Stimulated activated CD4-positive, alpha-beta T cell treated with anti-CD3 and anti-CD28 coated beads, Interleukin-1b, Interleukin-23, amount 100 ng/mL, for 24 hours (primary cell): Measurements from ENCODE around the gene DENND4A.
"Not testable (repeated sequence)": the region's sequence is repeated elsewhere in the genome, so short reads cannot be mapped to it uniquely, and the experiment has no call there.

Source experiments
- DNase-seq, 4 experiments: peaks; one replicate each; pipeline ENCODE4 v3.0.0-alpha.2; 2020; ENCODE audit warnings: low read depth in 4 of 4, low spot score in 1 of 4

The DENND4A gene

GRCh38 chr15:65639509-65639908 lies 152.6 kb downstream of the DENND4A start:
- no peak for DNase-seq

GRCh38 chr15:65638681-65639089 lies 153.4 kb downstream of the DENND4A start:
- peak in 1 of 4 experiments; percentile 12 for DNase-seq

GRCh38 chr15:65638109-65638508 lies 154.0 kb downstream of the DENND4A start:
- DNase-seq, result no peak

- no peak for DNase-seq
These were observed 157.7 kb downstream of the DENND4A start for GRCh38 chr15:65634356-65634755.

GRCh38 chr15:65633752-65634151 lies 158.3 kb downstream of the DENND4A start:
- DNase-seq, result no peak

GRCh38 chr15:65632780-65633375 lies 159.2 kb downstream of the DENND4A start:
- no peak for DNase-seq

- no peak for DNase-seq
These were observed 160.6 kb downstream of the DENND4A start for GRCh38 chr15:65631503-65631902.

GRCh38 chr15:65630760-65631159 lies 161.3 kb downstream of the DENND4A start:
- DNase-seq, result no peak

- DNase-seq, result no peak
These were observed 162.5 kb downstream of the DENND4A start for GRCh38 chr15:65629548-65629947.

GRCh38 chr15:65626856-65627255 lies 165.2 kb downstream of the DENND4A start:
- no peak for DNase-seq

GRCh38 chr15:65623103-65623502 lies 169.0 kb downstream of the DENND4A start:
- DNase-seq, result no peak

GRCh38 chr15:65621638-65622037 lies 170.5 kb downstream of the DENND4A start, which contains the start of gene SLC24A1:
Gene SLC24A1, plus strand, starts transcription at chr15:65621938. Its CDS starts 2,143 bp downstream, at chr15:65624081.
- no peak for DNase-seq

GRCh38 chr15:65620833-65621232 lies 171.3 kb downstream of the DENND4A start:
- no peak for DNase-seq

- DNase-seq, result no peak
These were observed 172.3 kb downstream of the DENND4A start for GRCh38 chr15:65619626-65620290.

- no peak for DNase-seq
These were observed 173.5 kb downstream of the DENND4A start for GRCh38 chr15:65618560-65619109.

GRCh38 chr15:65615887-65616286 lies 176.2 kb downstream of the DENND4A start:
- not testable (repeated sequence) for DNase-seq

GRCh38 chr15:65612949-65613744 lies 178.9 kb downstream of the DENND4A start:
- no peak for DNase-seq

- no peak for DNase-seq
These were observed 179.5 kb downstream of the DENND4A start for GRCh38 chr15:65612616-65612946.

- no peak for DNase-seq
These were observed 180.0 kb downstream of the DENND4A start for GRCh38 chr15:65611888-65612615.

- DNase-seq, result peak; percentile 91 to 98 (median 94)
These were observed 181.0 kb downstream of the DENND4A start, which contains the start of gene INTS14 for GRCh38 chr15:65610871-65611718. Gene INTS14, minus strand, starts transcription at chr15:65611131. Its CDS starts 3,751 bp downstream, at chr15:65607380.
